HepG2 (cell line): ENCODE data around the gene PEA15.

Source experiments
- EP300 ChIP-seq, 3 experiments: sonication (generic) in 1 of 3; formaldehyde crosslinking in 1 of 3; IDR thresholded peaks; 2 replicates each; pipeline versions ENCODE4 v1.5.1 to v1.6.1; 2011 to 2020; ENCODE audit warnings: low read depth in 2 of 3, low read length in 2 of 3, borderline replicate concordance in 1 of 3, improper control_type of control experiment in 1 of 3, mild to moderate bottlenecking in 1 of 3, missing genetic modification reagents in 1 of 3, moderate library complexity in 1 of 3
- FOSL1 ChIP-seq: sonication (generic); formaldehyde crosslinking; IDR thresholded peaks from 2 replicates; pipeline ENCODE4 v1.9.0; 2021; ENCODE audit warnings: missing genetic modification reagents, borderline replicate concordance
- POLR2AphosphoS5 ChIP-seq: IDR thresholded peaks from 2 replicates; pipeline ENCODE4 v1.6.1; 2012; ENCODE audit warnings: low read depth, low read length
- RXRA ChIP-seq: sonication (generic); formaldehyde crosslinking; IDR thresholded peaks from 2 replicates; pipeline ENCODE4 v1.5.1; 2020; ENCODE audit warnings: missing genetic modification reagents
- SP1 ChIP-seq, 2 experiments: fragments of 450-650 bp in 1 of 2; sonication (generic) in 1 of 2; formaldehyde crosslinking in 1 of 2; IDR thresholded peaks; 2 replicates each; pipeline versions ENCODE4 v1.4.0 to v1.6.1; 2016 to 2020; ENCODE audit warnings: missing genetic modification reagents in 1 of 2
- SRF ChIP-seq: IDR thresholded peaks from 2 replicates; pipeline ENCODE4 v1.6.1; 2011; ENCODE audit warnings: mild to moderate bottlenecking, low read depth, low read length, moderate library complexity
- TF ChIP-seq, protein P1 (sequence below): sonication (generic); formaldehyde crosslinking; IDR thresholded peaks from 2 replicates; pipeline ENCODE4 v1.5.0; 2020; ENCODE audit warnings: mild to moderate bottlenecking, low read depth, missing genetic modification reagents, borderline replicate concordance
- TF ChIP-seq, protein P2 (sequence below): IDR thresholded peaks from 2 replicates; pipeline ENCODE4 v1.6.1; 2012; ENCODE audit warnings: low read depth, low read length, improper control_type of control experiment

DNA sequence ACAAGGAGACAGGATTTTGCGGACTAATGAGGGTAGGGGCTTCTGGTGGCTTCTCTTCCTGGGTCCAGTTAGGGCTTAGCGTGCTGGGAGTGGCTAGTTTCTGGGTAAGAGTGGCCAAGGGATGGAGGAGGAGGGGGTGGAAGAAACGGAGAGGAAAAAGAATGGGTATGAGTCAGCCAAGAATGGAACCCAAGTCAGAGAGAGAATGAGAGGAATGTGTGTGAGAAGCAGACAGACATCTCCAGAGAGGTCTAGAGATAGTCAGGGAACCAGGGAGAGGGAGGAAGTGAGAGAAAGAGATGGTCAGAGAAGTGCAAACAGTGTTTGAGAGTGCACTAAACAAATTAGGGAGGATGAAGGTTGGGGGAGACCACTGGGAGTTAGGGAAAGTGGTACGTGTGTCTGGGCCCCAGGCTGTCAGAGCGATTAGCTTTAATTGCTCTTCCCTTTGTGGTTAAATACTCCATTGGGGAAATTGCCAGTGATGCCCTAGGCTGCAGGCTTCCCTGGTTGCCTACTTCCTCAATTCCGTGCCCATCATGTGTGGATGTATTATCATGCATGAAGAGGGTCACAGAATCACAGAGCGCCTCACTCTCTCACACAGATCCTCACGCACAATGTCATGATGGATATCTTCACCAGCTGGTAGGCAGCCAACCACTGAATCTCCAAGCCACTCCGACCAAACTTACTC, 1.4 kb downstream of the PEA15 start:
- TF ChIP-seq, protein P1, sequence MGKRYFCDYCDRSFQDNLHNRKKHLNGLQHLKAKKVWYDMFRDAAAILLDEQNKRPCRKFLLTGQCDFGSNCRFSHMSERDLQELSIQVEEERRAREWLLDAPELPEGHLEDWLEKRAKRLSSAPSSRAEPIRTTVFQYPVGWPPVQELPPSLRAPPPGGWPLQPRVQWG (CRISPR knock-in tag), result no peak
- TF ChIP-seq SP1 (IDR thresholded peaks at IDR 0.05) (no peak), SP1 (CRISPR knock-in tag; IDR thresholded peaks at IDR 0.05) (no peak), SRF (no peak), EP300 (IDR thresholded peaks at IDR 0.05; ENCODE audit: low read depth in 2 of 2, low read length in 2 of 2) (no peak), EP300 (CRISPR knock-in tag; IDR thresholded peaks at IDR 0.05; ENCODE audit: borderline replicate concordance) (no peak), RXRA (CRISPR knock-in tag) (no peak), FOSL1 (CRISPR knock-in tag) (no peak), POLR2AphosphoS5 (no peak)
- TF ChIP-seq, protein P2, sequence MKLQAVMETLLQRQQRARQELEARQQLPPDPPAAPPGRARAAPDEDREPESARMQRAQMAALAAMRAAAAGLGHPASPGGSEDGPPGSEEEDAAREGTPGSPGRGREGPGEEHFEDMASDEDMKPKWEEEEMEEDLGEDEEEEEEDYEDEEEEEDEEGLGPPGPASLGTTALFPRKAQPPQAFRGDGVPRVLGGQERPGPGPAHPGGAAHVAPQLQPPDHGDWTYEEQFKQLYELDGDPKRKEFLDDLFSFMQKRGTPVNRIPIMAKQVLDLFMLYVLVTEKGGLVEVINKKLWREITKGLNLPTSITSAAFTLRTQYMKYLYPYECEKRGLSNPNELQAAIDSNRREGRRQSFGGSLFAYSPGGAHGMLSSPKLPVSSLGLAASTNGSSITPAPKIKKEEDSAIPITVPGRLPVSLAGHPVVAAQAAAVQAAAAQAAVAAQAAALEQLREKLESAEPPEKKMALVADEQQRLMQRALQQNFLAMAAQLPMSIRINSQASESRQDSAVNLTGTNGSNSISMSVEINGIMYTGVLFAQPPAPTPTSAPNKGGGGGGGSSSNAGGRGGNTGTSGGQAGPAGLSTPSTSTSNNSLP, result no peak
